AG04449 (cell line): ENCODE results near the gene PODNL1.

ENCODE experiments used
- CTCF ChIA-PET: fragments of 350-600 bp; formaldehyde crosslinking; extraction: SDS; loops from one replicate; lab custom pipeline; 2021; ENCODE audit warnings: antibody characterized with exemption; lab: Yijun Ruan, JAX
- POLR2A ChIA-PET: fragments of 400-600, 350-600 bp; formaldehyde crosslinking; extraction: SDS; loops from one replicate; lab custom pipeline; 2020; ENCODE audit warnings: antibody characterized with exemption, inconsistent platforms; lab: Yijun Ruan, JAX
- DNase-seq: peaks from one replicate; pipeline ENCODE4 v3.0.0-alpha.2; 2010; ENCODE audit warnings: low read depth, low spot score
- H3K4me3 ChIP-seq: 2 replicates; pipeline ENCODE4 v1.5.1; 2011; ENCODE audit warnings: low read depth, mild to moderate bottlenecking, control low read depth, low read length
- CTCF ChIP-seq: IDR thresholded peaks from one replicate; pipeline ENCODE4 v1.5.1; 2011; ENCODE audit warnings: mild to moderate bottlenecking, moderate library complexity, low read length, control low read depth, inconsistent platforms; ENCODE audit not compliant: insufficient read depth; ENCODE audit errors: missing control alignments

The PODNL1 gene

GRCh38 chr19:13959962-13960862 lies 22.0 kb upstream of the PODNL1 start:
- no peak for DNase-seq
- POLR2A ChIA-PET: no interaction called here
- CTCF ChIA-PET: interaction anchor here (0.6 to 0.9 kb wide), 2 partner anchors 13 to 16 kb away, joined by 3 to 4 read pairs; no protein-coding TSS in a partner anchor

GRCh38 chr19:13959141-13959961 lies 21.1 kb upstream of the PODNL1 start:
- ChIA-PET CTCF (interaction anchor here (0.6 to 1.0 kb wide), 2 partner anchors 17 to 79 kb away, joined by 3 to 4 read pairs; no protein-coding TSS in a partner anchor), POLR2A (no interaction called here)
- no peak overlapping the region for H3K4me3 ChIP-seq
- TF ChIP-seq CTCF: no peak
- DNase-seq: no peak

More at GRCh38 chr19:13959962-13960862, 22.0 kb upstream of the PODNL1 start:
- TF ChIP-seq CTCF: peak; percentile 22
- no peak overlapping the region for H3K4me3 ChIP-seq

- no peak for TF ChIP-seq CTCF
- ChIA-PET CTCF (interaction anchor here (1.3 kb wide), 1 partner anchor 74 kb away, joined by 3 read pairs; the partner anchor contains the start of gene IL27RA), POLR2A (no interaction called here)
- no peak for DNase-seq
- no peak overlapping the region for H3K4me3 ChIP-seq
These were observed 19.8 kb upstream of the PODNL1 start for GRCh38 chr19:13958043-13958442.

- CTCF ChIA-PET: interaction anchor here (1.1 kb wide), 1 partner anchor 116 kb away, joined by 3 read pairs; the partner anchor contains the start of gene MISP3
- TF ChIP-seq CTCF: no peak
- DNase-seq: no peak
- POLR2A ChIA-PET: no interaction called here
- H3K4me3 ChIP-seq: no peak overlapping the region
These were observed 18.8 kb upstream of the PODNL1 start for GRCh38 chr19:13957051-13957450.

- CTCF ChIA-PET: interaction anchor here (1.1 kb wide), 1 partner anchor 116 kb away, joined by 3 read pairs; the partner anchor contains the start of gene MISP3
- no peak for TF ChIP-seq CTCF
These were observed 18.1 kb upstream of the PODNL1 start for GRCh38 chr19:13956365-13956744.

More at GRCh38 chr19:13956365-13956744, 18.1 kb upstream of the PODNL1 start:
- no peak for DNase-seq
- POLR2A ChIA-PET: no interaction called here
- H3K4me3 ChIP-seq: no peak overlapping the region
